Colon (tissue), 2 donors: ENCODE results near the gene CCDC120.

ENCODE experiments used
- FAIRE-seq: peaks from 2 replicates; lab custom pipeline; 2012; peaks lifted over from hg19 to GRCh38; lab: Jason Lieb, UNC
- donor health status: control.
- donor health status: control.

CCDC120 gene

GRCh38 chrX:49102190-49102589 is 43.4 kb downstream of the CCDC120 start:
- FAIRE-seq, result no peak

GRCh38 chrX:49103637-49104036 is 44.8 kb downstream of the CCDC120 start:
- no peak for FAIRE-seq

- no peak for FAIRE-seq
Measured at GRCh38 chrX:49106296-49106695, 47.5 kb downstream of the CCDC120 start.

- no peak for FAIRE-seq
Measured at GRCh38 chrX:49106930-49107329, 48.1 kb downstream of the CCDC120 start.

- no peak for FAIRE-seq
Measured at GRCh38 chrX:49108641-49109040, 49.8 kb downstream of the CCDC120 start.

GRCh38 chrX:49110417-49110816 is 51.6 kb downstream of the CCDC120 start:
- no peak for FAIRE-seq

- no peak for FAIRE-seq
Measured at GRCh38 chrX:49111791-49112190, 53.0 kb downstream of the CCDC120 start.

GRCh38 chrX:49116076-49116475 is 57.3 kb downstream of the CCDC120 start:
- FAIRE-seq, result no peak

GRCh38 chrX:49116716-49117115 is 57.9 kb downstream of the CCDC120 start:
- FAIRE-seq, result no peak

GRCh38 chrX:49117581-49117980 is 58.8 kb downstream of the CCDC120 start:
- no peak for FAIRE-seq
